ENCODE data around the gene MZB1.

The MZB1 gene

DNA sequence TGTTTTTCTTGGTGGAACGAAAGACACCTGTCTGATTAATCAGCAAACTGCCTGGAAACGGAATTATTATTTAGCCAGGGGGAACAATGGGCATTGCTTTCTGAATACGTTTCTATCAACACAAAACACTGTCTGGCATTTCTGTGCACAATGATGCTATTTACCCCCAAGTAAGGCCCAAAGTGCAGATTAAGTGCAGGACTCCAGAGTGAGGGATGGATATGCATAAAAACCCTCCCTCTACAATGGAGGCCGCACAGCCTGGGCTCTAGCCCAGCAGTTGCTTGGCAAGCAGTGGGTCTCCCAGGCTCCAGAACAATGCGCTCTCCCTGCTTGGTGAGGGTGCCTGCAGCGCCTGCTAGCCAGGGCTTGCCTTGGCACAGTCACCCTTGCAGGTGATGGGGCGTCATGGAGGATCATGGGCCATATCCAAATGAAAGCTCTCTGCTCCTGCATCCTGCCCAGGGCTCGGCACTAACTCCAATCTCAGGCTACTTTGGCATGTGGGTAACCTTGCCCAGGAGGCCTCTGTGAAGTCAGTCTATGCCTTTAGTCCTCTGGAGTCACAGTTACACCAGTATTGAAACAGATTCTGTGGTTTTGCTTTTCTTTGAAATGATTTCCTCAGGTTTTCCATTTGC is 25.6 kb upstream of the MZB1 start:
- TF ChIP-seq CTCF (IDR thresholded peaks at IDR 0.05) = no peak
- H3K4me3 ChIP-seq (ENCODE audit: low read depth, low read length) = no peak overlapping the region
- no peak overlapping the region for H3K9ac ChIP-seq
- H3K36me3 ChIP-seq (ENCODE audit: control insufficient read depth, insufficient read depth, low read length) = no peaks in the 10 kb centered on the region
- no peak overlapping the region for H2AFZ ChIP-seq
- H3K79me2 ChIP-seq = no peaks in the 10 kb centered on the region
- no peaks in the 10 kb centered on the region for H3K27me3 ChIP-seq (ENCODE audit: control insufficient read depth, insufficient read depth, low read length)
- no peak overlapping the region for H3K4me2 ChIP-seq (ENCODE audit: low read length)
- no peak overlapping the region for H3K27ac ChIP-seq
- H3K9me3 ChIP-seq (ENCODE audit: control insufficient read depth, low read length) = no peaks in the 10 kb centered on the region
- H3K4me1 ChIP-seq = no peaks in the 10 kb centered on the region

DNA sequence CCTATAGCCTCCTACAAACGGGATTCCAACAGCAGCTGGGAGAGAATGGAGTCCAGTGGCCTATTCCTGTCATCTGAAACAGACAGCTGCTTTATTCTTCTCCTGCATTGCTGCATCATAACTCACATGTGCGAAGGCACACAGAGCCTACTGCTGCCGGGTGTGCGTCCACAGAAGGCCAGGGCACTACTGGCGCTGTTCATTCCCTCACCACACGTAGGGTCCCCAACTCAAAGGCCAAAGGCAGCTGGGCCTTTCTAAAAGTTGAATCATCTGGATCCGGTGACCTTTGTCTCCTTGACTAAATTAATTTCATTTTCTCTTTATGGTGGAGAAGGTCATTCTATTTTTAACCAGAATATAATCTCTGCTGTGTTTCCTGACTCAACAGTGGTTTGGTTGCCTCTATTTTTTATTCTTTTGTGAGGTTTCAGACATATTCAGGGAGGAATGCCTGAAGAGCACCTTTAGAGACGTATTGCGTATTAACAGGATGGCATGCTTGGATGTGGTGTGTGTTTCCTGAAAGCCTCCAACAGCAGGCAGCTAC is 24.9 kb upstream of the MZB1 start:
- TF ChIP-seq CTCF (IDR thresholded peaks at IDR 0.05) = no peak
- Histone ChIP-seq H3K4me2 (ENCODE audit: low read length) (no peak overlapping the region), H3K27ac (no peak overlapping the region), H3K27me3 (ENCODE audit: control insufficient read depth, insufficient read depth, low read length) (no peaks in the 10 kb centered on the region), H3K9me3 (ENCODE audit: control insufficient read depth, low read length) (no peaks in the 10 kb centered on the region), H3K79me2 (no peaks in the 10 kb centered on the region), H3K4me1 (no peaks in the 10 kb centered on the region), H3K36me3 (ENCODE audit: control insufficient read depth, insufficient read depth, low read length) (no peaks in the 10 kb centered on the region), H3K4me3 (ENCODE audit: low read depth, low read length) (no peak overlapping the region), H3K9ac (no peak overlapping the region), H2AFZ (no peak overlapping the region)

GRCh38 chr5:139413963-139414362 is 24.2 kb upstream of the MZB1 start:
- H3K27me3 ChIP-seq (ENCODE audit: control insufficient read depth, insufficient read depth, low read length) = no peaks in the 10 kb centered on the region
- H3K9ac ChIP-seq = no peak overlapping the region
- no peaks in the 10 kb centered on the region for H3K36me3 ChIP-seq (ENCODE audit: control insufficient read depth, insufficient read depth, low read length)
- H3K27ac ChIP-seq = no peak overlapping the region
- H3K4me3 ChIP-seq (ENCODE audit: low read depth, low read length) = no peak overlapping the region
- H2AFZ ChIP-seq = no peak overlapping the region
- no peak for TF ChIP-seq CTCF (IDR thresholded peaks at IDR 0.05)
- no peaks in the 10 kb centered on the region for H3K79me2 ChIP-seq
- H3K9me3 ChIP-seq (ENCODE audit: control insufficient read depth, low read length) = no peaks in the 10 kb centered on the region
- peaks cover 3% of the 10 kb centered on the region for H3K4me1 ChIP-seq
- H3K4me2 ChIP-seq (ENCODE audit: low read length) = no peak overlapping the region

DNA sequence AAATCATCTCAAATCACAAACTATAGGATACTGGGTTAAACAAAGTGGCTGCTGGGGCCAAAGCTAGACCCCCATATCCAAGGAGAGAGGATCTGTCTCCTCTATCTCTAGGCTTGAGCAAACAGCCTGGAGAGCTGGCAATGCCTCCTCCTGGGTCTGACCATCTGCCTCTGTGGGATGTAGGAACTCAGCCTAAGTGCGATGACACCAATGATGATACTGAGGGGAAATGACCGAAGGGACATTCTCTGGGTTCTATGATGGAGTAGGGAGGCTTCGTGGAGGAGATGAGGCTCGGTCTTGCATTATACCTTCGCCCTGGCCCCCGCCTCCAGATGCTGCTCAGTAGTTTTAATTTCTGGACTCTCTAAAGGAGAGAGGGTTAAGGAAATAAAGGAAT is 23.4 kb upstream of the MZB1 start:
- Histone ChIP-seq H3K4me3 (ENCODE audit: low read depth, low read length) (no peak overlapping the region), H3K36me3 (ENCODE audit: control insufficient read depth, insufficient read depth, low read length) (no peaks in the 10 kb centered on the region), H2AFZ (no peak overlapping the region), H3K27me3 (ENCODE audit: control insufficient read depth, insufficient read depth, low read length) (no peaks in the 10 kb centered on the region), H3K79me2 (no peaks in the 10 kb centered on the region), H3K9ac (no peak overlapping the region), H3K4me1 (peaks cover 3% of the 10 kb centered on the region), H3K4me2 (ENCODE audit: low read length) (no peak overlapping the region), H3K9me3 (ENCODE audit: control insufficient read depth, low read length) (no peaks in the 10 kb centered on the region), H3K27ac (no peak overlapping the region)
- TF ChIP-seq CTCF (IDR thresholded peaks at IDR 0.05) = no peak
